Pancreas (tissue), 10 donors: ENCODE measurements around the gene MRPS35. TPM values are rescaled to one million over a fixed set of nuclear protein-coding genes. Genes with fewer than 3 reads are reported as not detected.

Experiments
- ATAC-seq, 4 donors: fragments of 200-7000 bp; cut with Tn5 transposase; one replicate each; pipeline versions ENCODE4 v1.8.0 to v1.9.1; 2020; ENCODE audit warnings: mild to moderate bottlenecking in 4 of 4, moderate library complexity in 4 of 4
- DNase-seq, 6 donors: peaks; one replicate each; pipeline ENCODE4 v3.0.0-alpha.2; 2020
- FAIRE-seq: peaks from 2 replicates; lab custom pipeline; 2012; peaks lifted over from hg19 to GRCh38; lab: Jason Lieb, UNC
- H3K27ac ChIP-seq, 4 donors: fragments of 200-600 bp; sonication (generic); 1 replicate in 3 of 4; 2 replicates in 1 of 4; pipeline versions ENCODE4 v1.5.0 to v1.8.0; 2020
- H3K27me3 ChIP-seq, 4 donors: fragments of 200-600 bp; one replicate each; pipeline ENCODE4 v1.8.0; 2021
- H3K36me3 ChIP-seq, 3 donors: fragments of 200-600 bp; sonication (generic) in 1 of 3; one replicate each; pipeline versions ENCODE4 v1.5.0 to v1.8.0; 2020 to 2021
- H3K4me1 ChIP-seq, 3 donors: fragments of 200-600 bp; one replicate each; pipeline ENCODE4 v1.8.0; 2021
- H3K4me3 ChIP-seq, 4 donors: fragments of 200-600 bp; sonication (generic) in 2 of 4; one replicate each; pipeline versions ENCODE4 v1.5.0 to v1.8.0; 2020 to 2021
- H3K9me3 ChIP-seq, 4 donors: fragments of 200-600 bp; one replicate each; pipeline ENCODE4 v1.8.0; 2021
- CTCF ChIP-seq, 4 donors: fragments of 200-600 bp; sonication (generic) in 3 of 4; IDR thresholded peaks; one replicate each; pipeline versions ENCODE4 v1.5.0 to v1.8.0; 2021; ENCODE audit warnings: antibody characterized with exemption in 4 of 4
- WGBS, 2 donors: extraction: QIAGEN DNeasy Blood & Tissue Kit; methylation state at CpG; one replicate each; pipeline ENCODE4 v1.1.7; 2013; 5-methylcytosine and 5-hydroxymethylcytosine counted together
- intact Hi-C, 3 donors: fragments of 100-400 bp; cut with DNase I; formaldehyde crosslinking; loops; one replicate each; pipeline versions ENCODE4 v1.11.1 to v1.14.2; 2022
- polyA plus RNA-seq, 2 donors: library from polyadenylated mRNA; stranded (reverse); fragments of 200-250 nt; gene quantifications; one replicate each; pipeline ENCODE4 v1.2.3, GENCODE V29; 2013
- total RNA-seq, 6 donors: library from RNA; stranded (reverse); fragmentation: NEBNext Ultra II Directional in 4 of 6; extraction: Animal tissue kit (Norgen Biotek cat#: 25700) in 4 of 6; gene quantifications; one replicate each; pipeline versions ENCODE4 v1.2.1 to v1.2.4, GENCODE V29; 2021 to 2023
- donor health status: healthy with polysubstance abuse.
- donor health status: DM: no; HTN: no; CAD: no; lungs with moderate emphysema.
- donor health status: DM: no; HTN: no; CAD: no.
- donor health status: control.
- donor health status: control.
- donor health status: Bipolar disorder and iron deficiency.
- donor health status: DM: yes; HTN: yes; CAD: no.
- donor health status: DM: no; HTN: no; CAD: no.
- donor health status: DM: no; HTN: no; CAD: no.
- donor health status: DM: yes; HTN: yes; CAD: no.

The MRPS35 gene
- total and polyA plus RNA-seq, 8 donors: 8.2 to 21.4 (median 14.9) TPM

- 87 to 90% methylated on average over 7 of the region's 7 CpGs for WGBS, 2 donors
- FAIRE-seq: no peak
- intact Hi-C loops: no loop called here
- no peak for ATAC-seq
- H3K4me1 ChIP-seq: no peaks in the 10 kb centered on the region
- TF ChIP-seq CTCF (IDR thresholded peaks at IDR 0.05): no peak
- no peaks in the 10 kb centered on the region for H3K9me3 ChIP-seq
- H3K4me3 ChIP-seq: no peak overlapping the region
- H3K27me3 ChIP-seq: no peaks in the 10 kb centered on the region
- peaks cover 0 to 18% (median 6%) of the 10 kb centered on the region in 3 donors for H3K36me3 ChIP-seq
- no peak overlapping the region for H3K27ac ChIP-seq
- DNase-seq: no peak
Observed at GRCh38 chr12:27796128-27796527, 85.5 kb downstream of the MRPS35 start.

GRCh38 chr12:27797301-27798025, 86.8 kb downstream of the MRPS35 start:
- H3K9me3 ChIP-seq: no peaks in the 10 kb centered on the region
- 95 to 97% methylated on average over 24 of the region's 24 CpGs for WGBS, 2 donors

GRCh38 chr12:27800819-27801218, 90.2 kb downstream of the MRPS35 start:
- intact Hi-C loops: no loop called here
- H3K27me3 ChIP-seq: no peaks in the 10 kb centered on the region
- WGBS, 2 donors: 67 to 74% methylated on average over 3 of the region's 3 CpGs
- no peaks in the 10 kb centered on the region for H3K4me1 ChIP-seq
- H3K27ac ChIP-seq: no peak overlapping the region
- FAIRE-seq (no peak), DNase-seq (no peak), ATAC-seq (no peak)
- H3K36me3 ChIP-seq: peaks cover 0 to 9% (median 0%) of the 10 kb centered on the region in 3 donors
- TF ChIP-seq CTCF (IDR thresholded peaks at IDR 0.05): no peak
- no peaks in the 10 kb centered on the region for H3K9me3 ChIP-seq
- H3K4me3 ChIP-seq: no peak overlapping the region

More at GRCh38 chr12:27797301-27798025, 86.8 kb downstream of the MRPS35 start:
- no peak for TF ChIP-seq CTCF (IDR thresholded peaks at IDR 0.05)
- DNase-seq (no peak), ATAC-seq (no peak), FAIRE-seq (no peak)
- Histone ChIP-seq H3K27me3 (no peaks in the 10 kb centered on the region), H3K4me1 (no peaks in the 10 kb centered on the region), H3K27ac (no peak overlapping the region), H3K36me3 (peaks cover 0 to 9% (median 0%) of the 10 kb centered on the region in 3 donors), H3K4me3 (no peak overlapping the region)
- intact Hi-C loops: no loop called here

GRCh38 chr12:27801630-27802029, 91.0 kb downstream of the MRPS35 start:
- WGBS, 2 donors: 83 to 85% methylated on average over 5 of the region's 5 CpGs
- no peaks in the 10 kb centered on the region for H3K4me1 ChIP-seq
- intact Hi-C loops: no loop called here
- DNase-seq: no peak
- no peak for FAIRE-seq
- H3K27me3 ChIP-seq: no peaks in the 10 kb centered on the region
- peaks cover 0 to 9% (median 0%) of the 10 kb centered on the region in 3 donors for H3K36me3 ChIP-seq
- no peak overlapping the region for H3K4me3 ChIP-seq
- ATAC-seq: no peak
- TF ChIP-seq CTCF (IDR thresholded peaks at IDR 0.05): no peak
- no peaks in the 10 kb centered on the region for H3K9me3 ChIP-seq
- H3K27ac ChIP-seq: no peak overlapping the region

- H3K27ac ChIP-seq: no peak overlapping the region
- intact Hi-C loops: no loop called here
- no peak overlapping the region for H3K4me3 ChIP-seq
- no peak for FAIRE-seq
- no peaks in the 10 kb centered on the region for H3K9me3 ChIP-seq
- H3K27me3 ChIP-seq: no peaks in the 10 kb centered on the region
- no peak for DNase-seq
- H3K4me1 ChIP-seq: no peaks in the 10 kb centered on the region
- H3K36me3 ChIP-seq: peaks cover 0 to 8% (median 0%) of the 10 kb centered on the region in 3 donors
- WGBS, 2 donors: 60 to 64% methylated on average over 4 of the region's 4 CpGs
- no peak for ATAC-seq
- TF ChIP-seq CTCF (IDR thresholded peaks at IDR 0.05): no peak
Observed at GRCh38 chr12:27802511-27802910, 91.9 kb downstream of the MRPS35 start.
